Sigmoid colon (tissue), 7 donors: ENCODE measurements around the gene RUSF1. TPM values are rescaled to one million over a fixed set of nuclear protein-coding genes. Genes with fewer than 3 reads are reported as not detected.
"Not testable (repeated sequence)": the region's sequence is repeated elsewhere in the genome, so short reads cannot be mapped to it uniquely, and the experiment has no call there.

ENCODE experiments used
- DNase-seq: peaks from one replicate; pipeline ENCODE4 v3.0.0-alpha.2; 2019
- H3K27ac ChIP-seq, 4 donors: fragments of 200-600 bp; sonication (generic); one replicate each; pipeline ENCODE4 v1.5.1; 2016 to 2019; ENCODE audit warnings: mild to moderate bottlenecking in 1 of 4
- H3K27me3 ChIP-seq, 3 donors: fragments of 200-600 bp; sonication (generic); one replicate each; pipeline ENCODE4 v1.5.1; 2019; ENCODE audit warnings: mild to moderate bottlenecking in 1 of 3
- H3K36me3 ChIP-seq, 4 donors: fragments of 200-600 bp; sonication (generic); one replicate each; pipeline ENCODE4 v1.5.1; 2016 to 2019
- H3K4me1 ChIP-seq, 4 donors: fragments of 200-600 bp; sonication (generic); one replicate each; pipeline ENCODE4 v1.5.1; 2017 to 2019
- H3K4me3 ChIP-seq, 4 donors: fragments of 200-600 bp; sonication (generic); one replicate each; pipeline ENCODE4 v1.5.1; 2017 to 2019; ENCODE audit warnings: mild to moderate bottlenecking in 2 of 4, moderate library complexity in 1 of 4
- H3K9me3 ChIP-seq, 4 donors: fragments of 200-600 bp in 3 of 4; sonication (generic) in 3 of 4; one replicate each; pipeline versions ENCODE4 v1.5.1 to v1.6.1; 2013 to 2019
- CTCF ChIP-seq, 4 experiments: fragments of 450-650 bp in 3 of 4; fragments of 200-600 bp in 1 of 4; IDR thresholded peaks; one replicate each; pipeline ENCODE4 v1.5.1; 2016 to 2019; ENCODE audit warnings: antibody characterized with exemption in 4 of 4, mild to moderate bottlenecking in 3 of 4, moderate library complexity in 2 of 4
- EP300 ChIP-seq, 4 donors: sonication (generic); formaldehyde crosslinking; IDR thresholded peaks; one replicate each; pipeline ENCODE4 v1.6.1; 2017; ENCODE audit warnings: antibody characterized with exemption in 4 of 4
- POLR2A ChIP-seq, 2 donors: fragments of 450-650 bp; IDR thresholded peaks; one replicate each; pipeline ENCODE4 v1.6.1; 2016; ENCODE audit warnings: antibody characterized with exemption in 2 of 2, mild to moderate bottlenecking in 2 of 2, moderate library complexity in 2 of 2
- POLR2AphosphoS5 ChIP-seq, 4 donors: sonication (generic); formaldehyde crosslinking; IDR thresholded peaks; one replicate each; pipeline ENCODE4 v1.6.1; 2017; ENCODE audit warnings: antibody characterized with exemption in 4 of 4
- WGBS, 2 donors: extraction: QIAGEN DNeasy Blood & Tissue Kit; methylation state at CpG; one replicate each; pipeline ENCODE4 v1.1.7; 2013; 5-methylcytosine and 5-hydroxymethylcytosine counted together
- intact Hi-C: fragments of 100-400 bp; cut with DNase I; formaldehyde crosslinking; loops from one replicate; pipeline ENCODE4 v1.15.1; 2023
- polyA plus RNA-seq, 3 donors: library from polyadenylated mRNA; stranded (reverse); fragments of 200-250 nt; gene quantifications; one replicate each; pipeline ENCODE4 v1.2.3, GENCODE V29; 2013
- total RNA-seq, 4 donors: library from RNA; depleted of rRNA; stranded (reverse); fragments of >200 nt; gene quantifications; one replicate each; pipeline ENCODE4 v1.1.0, GENCODE V29; 2016
- donor health status: healthy with polysubstance abuse.
- donor health status: Bipolar disorder and iron deficiency.
- donor health status: healthy.

The RUSF1 gene
- total and polyA plus RNA-seq, 7 donors: 7.9 to 67.0 (median 36.5) TPM

- H3K36me3 ChIP-seq: no peaks in the 10 kb centered on the region
- 83 to 90% methylated on average over 3 of the region's 3 CpGs for WGBS, 2 donors
- no peak overlapping the region for H3K4me3 ChIP-seq
- no peaks in the 10 kb centered on the region for H3K9me3 ChIP-seq
- no peaks in the 10 kb centered on the region for H3K27me3 ChIP-seq
- H3K27ac ChIP-seq: peak overlapping the region; percentile 61 to 68 (median 66)
- H3K4me1 ChIP-seq: peaks cover 0 to 65% (median 63%) of the 10 kb centered on the region in 4 donors
- intact Hi-C loops: loop anchor here (10.0 kb wide), 3 partner anchors 338 to 1358 kb away; partner anchors contain the start of genes KAT8, SETD1A, TBX6 and YPEL3
- TF ChIP-seq CTCF (IDR thresholded peaks at IDR 0.05) (no peak), POLR2AphosphoS5 (IDR thresholded peaks at IDR 0.05) (peak in 1 of 4 donors; percentile 6), POLR2A (IDR thresholded peaks at IDR 0.05) (no peak), EP300 (IDR thresholded peaks at IDR 0.05) (no peak)
- DNase-seq: peak; percentile 58
Observed at GRCh38 chr16:31452631-31453106, 55.5 kb downstream of the RUSF1 start.

- no peaks in the 10 kb centered on the region for H3K27me3 ChIP-seq
- intact Hi-C loops: loop anchor here (10.0 kb wide), 3 partner anchors 337 to 1357 kb away; partner anchors contain the start of genes KAT8, SETD1A, TBX6 and YPEL3
- 38 to 53% methylated on average over 11 of the region's 11 CpGs for WGBS, 2 donors
- no peaks in the 10 kb centered on the region for H3K36me3 ChIP-seq
- no peaks in the 10 kb centered on the region for H3K9me3 ChIP-seq
- peak; percentile 81 for DNase-seq
- H3K27ac ChIP-seq: peak overlapping the region; percentile 28 to 68 (median 63)
- TF ChIP-seq CTCF (IDR thresholded peaks at IDR 0.05) (peak; percentile 16 to 74 (median 42)), POLR2A (IDR thresholded peaks at IDR 0.05) (no peak)
- H3K4me3 ChIP-seq: no peak overlapping the region
- H3K4me1 ChIP-seq: peaks cover 0 to 57% (median 54%) of the 10 kb centered on the region in 4 donors
Observed at GRCh38 chr16:31451681-31452351, 56.4 kb downstream of the RUSF1 start.

GRCh38 chr16:31451201-31451600 is 57.0 kb downstream of the RUSF1 start:
- WGBS, 2 donors: 65 to 87% methylated on average over 5 of the region's 5 CpGs
- TF ChIP-seq CTCF (IDR thresholded peaks at IDR 0.05) (no peak), EP300 (IDR thresholded peaks at IDR 0.05) (no peak), POLR2A (IDR thresholded peaks at IDR 0.05) (no peak), POLR2AphosphoS5 (IDR thresholded peaks at IDR 0.05) (no peak)
- H3K9me3 ChIP-seq: no peaks in the 10 kb centered on the region
- no peaks in the 10 kb centered on the region for H3K36me3 ChIP-seq
- peaks cover 0 to 51% (median 49%) of the 10 kb centered on the region in 4 donors for H3K4me1 ChIP-seq
- DNase-seq: peak; percentile 44
- H3K27me3 ChIP-seq: no peaks in the 10 kb centered on the region
- intact Hi-C loops: loop anchor here (10.0 kb wide), 3 partner anchors 336 to 1356 kb away; partner anchors contain the start of genes KAT8, SETD1A, TBX6 and YPEL3
- no peak overlapping the region for H3K4me3 ChIP-seq
- peak overlapping the region; percentile 28 to 68 (median 63) for H3K27ac ChIP-seq

- H3K4me3 ChIP-seq, H3K36me3 ChIP-seq, H3K9me3 ChIP-seq, H3K27ac ChIP-seq, H3K27me3 ChIP-seq, intact Hi-C loops: not testable (repeated sequence)
- H3K4me1 ChIP-seq: peaks cover 0 to 12% (median 7%) of the 10 kb centered on the region in 4 donors
- DNase-seq: peak; percentile 27
- 84 to 90% methylated on average over 6 of the region's 6 CpGs for whole genome bisulfite sequencing, 2 donors
Observed at GRCh38 chr16:31445931-31446330, 62.3 kb downstream of the RUSF1 start.

- intact Hi-C loops: loop anchor here (5.0 kb wide), 2 partner anchors 265 to 430 kb away; partner anchors contain the start of gene ZNF267
- TF ChIP-seq CTCF (IDR thresholded peaks at IDR 0.05): no peak
- no peak for TF ChIP-seq POLR2A (IDR thresholded peaks at IDR 0.05)
- TF ChIP-seq POLR2AphosphoS5 (IDR thresholded peaks at IDR 0.05): no peak
- no peak for TF ChIP-seq EP300 (IDR thresholded peaks at IDR 0.05)
- Histone ChIP-seq H3K4me1 (peaks cover 0 to 12% (median 7%) of the 10 kb centered on the region in 4 donors), H3K27me3 (no peaks in the 10 kb centered on the region), H3K4me3 (peak overlapping the region; percentile 63 to 73 (median 70)), H3K36me3 (no peaks in the 10 kb centered on the region), H3K9me3 (no peaks in the 10 kb centered on the region), H3K27ac (peak overlapping the region; percentile 91 to 96 (median 94))
- 52 to 62% methylated on average over 34 of the region's 34 CpGs for WGBS, 2 donors
- DNase-seq: peak; percentile 69
Observed at GRCh38 chr16:31441956-31442355, 66.2 kb downstream of the RUSF1 start.
